HG02852 (cell line): Measurements from ENCODE around the gene TMEM161A.
"Not testable (repeated sequence)": the region's sequence is repeated elsewhere in the genome, so short reads cannot be mapped to it uniquely, and the experiment has no call there.

Source experiments
- ATAC-seq: cut with Tn5 transposase; IDR thresholded peaks from one replicate; pipeline ENCODE4 v1.9.1; 2021; ENCODE audit warnings: mild to moderate bottlenecking, moderate library complexity; ENCODE audit not compliant: unreplicated experiment

TMEM161A gene

DNA sequence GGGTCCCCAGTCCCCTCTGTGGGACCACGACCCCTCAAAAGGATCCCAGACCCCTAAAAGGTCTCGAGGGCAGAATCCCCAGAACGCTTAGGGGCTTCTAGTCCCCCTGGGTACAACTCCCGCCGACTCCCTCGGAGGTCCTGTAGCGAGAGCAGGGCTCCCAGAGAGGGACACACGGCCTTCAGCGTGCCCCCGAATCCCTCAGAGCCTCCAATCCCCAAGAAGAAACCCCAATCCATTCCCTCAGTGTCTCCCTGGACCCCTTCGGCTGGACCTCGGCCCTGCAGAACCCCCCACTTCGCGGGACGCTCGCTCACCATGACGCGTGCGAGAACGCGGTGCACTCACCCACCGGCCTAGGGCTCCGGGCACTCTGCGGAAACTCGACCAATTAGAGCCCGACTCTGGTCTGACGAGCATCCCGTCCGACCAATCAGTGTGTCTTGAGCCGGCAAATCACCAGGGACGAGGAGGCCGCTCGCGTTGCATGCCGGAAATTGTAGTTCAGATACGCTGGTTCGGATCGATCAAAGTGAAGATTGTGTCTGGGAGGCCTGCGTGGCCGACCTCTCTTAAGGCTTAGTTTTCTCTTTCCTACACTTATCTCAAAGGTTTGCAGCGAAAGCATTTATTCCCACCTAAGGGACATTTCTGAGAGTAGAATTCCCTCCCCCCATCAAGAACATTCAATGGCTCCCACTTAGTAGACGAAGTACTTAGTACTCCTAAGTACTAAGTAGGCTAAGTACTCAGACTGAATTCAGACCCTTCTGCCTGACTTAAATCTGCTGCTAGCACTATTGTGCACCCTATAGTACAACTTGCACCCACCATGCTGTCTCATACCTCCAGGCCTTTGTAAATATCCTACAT lies at the start of gene TMEM161A:
TMEM161A (minus strand) TSS at position 370 of the 873 bp plus-strand sequence; CDS start at position 320, 50 bp downstream.
- peak; percentile 97 for ATAC-seq

DNA sequence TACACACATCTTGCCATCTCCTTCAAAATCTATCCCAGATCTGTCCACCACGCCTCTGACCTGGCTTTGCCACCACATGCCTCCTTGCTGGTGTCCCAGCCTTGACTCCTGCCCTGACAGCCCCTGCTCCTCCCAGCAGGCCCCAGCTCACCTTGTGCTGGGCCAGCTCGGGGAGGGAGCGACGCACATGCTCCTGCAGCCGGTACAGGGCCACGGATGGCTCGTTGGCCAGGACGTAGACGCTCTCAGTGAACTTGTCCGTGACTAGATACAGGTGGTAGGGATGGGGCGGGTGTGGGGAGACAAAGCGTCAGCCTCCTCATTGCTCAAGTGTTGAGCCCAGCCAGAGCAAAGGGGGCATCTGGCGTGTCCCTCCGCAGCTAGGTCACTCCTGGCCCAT lies 48.5 kb upstream of the TMEM161A start:
- ATAC-seq, result no peak

DNA sequence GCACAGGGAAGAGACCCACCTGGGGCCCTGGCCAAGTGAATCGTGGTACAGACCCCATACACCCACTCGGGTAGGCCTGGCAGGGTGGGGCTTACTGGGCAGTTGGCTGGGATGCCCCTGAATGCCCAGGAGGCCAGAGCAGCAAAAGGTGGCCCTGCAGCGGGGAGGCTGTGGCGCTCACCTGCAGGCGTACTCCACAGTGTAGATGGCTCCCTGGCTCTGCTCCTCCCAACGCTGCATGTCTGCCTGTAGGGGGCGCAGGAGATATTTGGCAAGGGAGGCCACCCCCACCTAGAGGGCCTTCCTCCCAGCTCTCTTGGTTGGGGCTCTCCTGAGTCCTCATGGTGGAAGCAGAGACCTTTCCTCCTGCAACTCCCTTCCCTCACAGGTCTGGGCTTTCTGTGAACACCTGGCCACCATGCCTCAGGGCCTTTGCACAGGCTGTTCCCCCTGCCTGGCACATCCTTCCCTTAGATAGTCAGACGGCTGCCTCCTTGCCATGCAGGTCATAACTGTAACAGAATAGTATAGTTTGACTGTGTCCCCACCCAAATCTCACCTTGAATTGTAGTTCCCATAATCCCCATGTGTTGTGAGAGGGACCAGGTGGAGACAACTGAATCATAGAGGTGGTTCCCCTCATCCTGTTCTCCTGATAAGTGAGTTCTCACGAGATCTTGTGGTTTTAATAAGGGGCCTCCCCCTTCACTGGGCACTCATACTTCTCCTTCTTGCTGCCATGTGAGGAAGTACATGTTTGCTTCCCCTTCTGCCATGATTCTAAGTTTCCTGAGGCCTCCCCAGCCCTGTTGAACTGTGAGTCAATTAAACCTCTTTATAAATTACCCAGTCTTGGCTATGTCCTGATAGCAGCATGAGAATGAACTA lies 47.8 kb upstream of the TMEM161A start:
- ATAC-seq, result no peak

DNA sequence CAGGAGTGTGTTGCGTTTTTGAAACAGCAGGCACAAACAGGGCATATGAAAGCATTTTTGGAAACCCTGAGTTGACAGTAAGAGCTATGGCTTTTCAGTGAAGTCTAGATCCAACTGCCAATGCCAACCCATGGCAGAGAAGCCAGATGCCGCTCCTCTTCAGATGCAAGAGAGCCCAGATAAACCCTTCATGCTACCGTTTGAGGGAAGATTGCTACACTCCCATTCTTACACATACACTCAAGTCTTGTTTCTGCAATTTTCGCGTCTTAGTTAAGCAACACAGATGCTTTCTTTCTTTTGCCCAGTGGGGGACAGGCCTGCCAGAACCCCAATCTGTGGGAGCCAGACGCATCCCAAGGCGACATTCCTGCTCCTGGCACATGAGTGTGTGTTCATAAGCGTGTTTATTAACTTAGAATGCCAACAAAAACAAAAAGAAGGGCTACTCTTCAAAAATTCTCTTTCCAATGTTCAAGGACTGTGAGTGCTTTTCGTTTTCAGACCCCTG lies 43.3 kb upstream of the TMEM161A start:
- no peak for ATAC-seq

DNA sequence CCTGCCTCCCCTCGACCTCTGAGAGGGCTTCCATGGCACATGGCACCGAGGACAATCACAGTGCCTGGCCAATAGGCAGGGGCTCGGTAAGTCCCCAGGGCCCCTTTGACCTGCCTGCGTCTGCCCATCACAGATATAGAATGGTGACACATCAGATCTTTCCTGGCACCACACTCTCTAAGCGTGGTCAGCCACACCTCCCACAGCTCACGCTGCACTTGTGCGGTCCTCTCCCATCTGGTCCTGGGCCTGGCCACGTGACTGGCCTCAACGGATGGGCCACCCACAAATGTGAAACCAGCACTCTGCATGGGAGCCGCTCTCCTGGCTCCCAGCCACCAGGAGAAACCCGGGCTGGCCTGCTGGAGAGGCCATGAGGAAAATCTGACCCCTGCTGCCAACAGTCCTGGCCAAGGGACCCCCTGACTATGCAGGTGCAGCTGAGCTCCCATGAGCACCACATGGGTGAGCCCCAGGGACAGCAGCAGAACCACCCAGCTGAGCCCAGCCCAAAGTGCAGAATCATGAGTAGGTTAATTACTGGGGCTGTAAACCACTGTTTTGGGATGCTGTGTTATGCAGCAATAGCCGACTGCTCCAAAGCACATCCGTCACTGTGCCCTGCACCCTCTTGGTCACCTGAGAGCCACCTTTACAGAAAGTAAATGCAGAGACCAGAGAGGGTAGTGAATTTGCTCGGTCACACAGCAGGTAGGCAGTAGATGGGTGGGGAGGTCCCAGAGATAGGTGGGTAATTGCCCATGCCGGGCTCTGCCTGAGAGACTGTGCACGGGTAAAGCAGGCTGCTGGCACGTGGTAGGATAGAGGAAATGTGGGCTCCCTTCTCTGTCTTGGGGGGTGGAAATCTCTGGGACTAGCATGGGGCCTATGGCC lies 41.5 kb upstream of the TMEM161A start:
- ATAC-seq, result no peak

DNA sequence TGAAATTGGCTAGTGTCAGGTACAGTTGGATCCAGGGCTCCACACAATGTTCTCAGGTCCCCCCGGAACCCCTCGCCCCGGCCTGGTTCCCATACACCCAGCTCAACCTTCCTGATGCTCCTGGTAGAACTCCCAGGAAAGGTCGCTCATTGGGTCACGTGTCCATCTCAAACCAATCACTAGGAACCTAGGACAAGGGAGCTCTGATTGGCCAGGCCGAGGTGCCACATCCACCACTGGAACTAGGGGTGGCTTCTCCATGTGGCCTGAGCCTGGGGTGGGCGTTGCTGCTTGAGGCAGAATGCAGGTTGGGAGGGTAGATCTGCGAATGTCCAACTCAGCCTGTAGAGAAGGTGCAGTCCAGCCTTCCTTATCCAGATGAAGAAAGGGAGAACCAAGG lies 38.7 kb upstream of the TMEM161A start:
- ATAC-seq, result no peak

DNA sequence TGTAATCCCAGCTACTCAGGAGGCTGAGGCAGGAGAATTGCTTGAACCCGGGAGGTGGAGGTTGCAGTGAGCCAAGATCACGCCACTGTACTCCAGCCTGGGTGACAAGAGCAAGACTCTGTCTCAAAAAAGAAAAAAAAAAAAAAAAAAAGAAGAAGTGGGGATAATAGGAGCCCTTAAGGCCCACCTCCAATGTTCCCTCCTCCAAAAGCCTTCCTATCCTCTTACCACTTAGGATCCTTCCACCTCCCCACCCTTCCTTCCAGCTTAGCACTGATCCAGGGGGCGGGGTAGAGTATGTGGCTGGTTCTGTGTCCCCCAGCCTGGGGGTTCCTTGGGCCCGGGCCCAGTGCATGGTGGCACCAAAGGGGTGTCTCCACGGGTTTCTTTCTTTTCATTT lies 35.0 kb upstream of the TMEM161A start:
- ATAC-seq, result not testable (repeated sequence)

DNA sequence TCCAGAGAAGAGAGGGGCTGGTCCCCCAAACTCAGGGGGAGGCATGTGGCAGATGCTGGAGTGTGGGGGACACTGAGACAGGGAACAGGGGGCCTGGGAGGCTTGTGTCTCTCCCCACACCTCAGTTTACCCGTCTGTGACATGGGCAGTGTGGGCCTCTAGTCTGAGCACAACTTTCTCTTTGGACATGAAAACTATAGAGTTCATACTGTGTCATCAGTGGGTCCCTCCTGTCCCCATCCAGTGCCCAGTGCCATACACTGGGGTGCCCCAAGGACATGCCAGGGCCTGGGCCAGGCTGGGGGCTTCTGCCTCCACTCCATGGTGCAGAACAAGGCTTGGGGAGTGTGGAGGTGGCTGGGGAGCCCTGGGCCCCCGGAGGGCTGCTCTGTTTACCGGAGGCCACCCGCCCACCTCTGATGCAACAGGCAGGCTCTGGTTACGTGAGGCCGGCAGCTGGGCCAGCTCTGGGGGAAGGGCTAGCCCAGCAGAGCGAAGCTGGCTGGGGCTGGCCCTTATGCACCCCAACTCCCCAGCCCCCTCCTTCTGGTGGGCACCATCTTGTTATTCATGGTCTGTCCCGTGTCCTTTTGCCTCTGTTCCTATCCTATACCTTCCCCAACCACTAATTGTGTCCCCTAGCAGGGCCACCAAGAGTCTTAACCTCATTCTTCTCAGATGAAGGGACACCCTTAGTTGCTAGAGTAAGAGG lies 33.7 kb upstream of the TMEM161A start:
- no peak for ATAC-seq

DNA sequence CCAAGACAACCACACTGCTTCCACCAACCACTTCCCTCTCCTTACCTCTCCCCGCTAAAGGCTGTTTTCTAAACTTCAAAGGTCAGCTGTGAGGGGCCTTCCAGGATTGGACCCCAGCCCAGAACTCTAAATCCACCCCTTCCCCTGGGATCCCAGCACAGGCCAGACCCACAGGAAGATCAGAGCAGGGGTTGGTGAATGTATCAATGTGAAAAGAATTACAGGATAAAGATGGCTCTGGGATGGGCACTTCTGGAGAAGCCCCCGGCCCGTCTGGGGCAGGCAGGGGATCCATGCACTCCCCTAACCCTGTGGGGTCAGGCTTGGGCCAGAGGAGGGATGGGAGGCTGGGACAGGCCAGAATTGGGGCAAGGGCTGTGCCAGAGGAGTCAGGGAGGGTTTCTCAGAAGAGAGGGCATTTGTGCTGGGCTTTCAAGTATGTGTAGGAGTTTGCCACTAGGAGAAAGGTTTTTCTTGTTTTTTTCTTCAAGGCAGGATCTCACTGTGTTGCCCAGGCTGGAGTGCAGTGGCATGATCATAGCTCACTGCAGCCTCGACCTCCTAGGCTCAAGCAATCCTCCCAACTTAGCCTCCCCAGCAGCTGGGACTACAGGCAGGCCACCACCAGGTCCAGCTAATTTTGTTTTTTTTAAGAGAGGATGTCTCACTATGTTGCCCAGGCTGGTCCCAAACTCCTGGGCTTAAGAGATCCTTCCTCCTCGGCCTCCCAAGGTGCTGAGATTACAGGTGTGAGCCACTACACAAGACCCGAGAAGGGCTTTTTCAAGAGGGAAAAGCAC lies 32.8 kb upstream of the TMEM161A start:
- ATAC-seq, result no peak

DNA sequence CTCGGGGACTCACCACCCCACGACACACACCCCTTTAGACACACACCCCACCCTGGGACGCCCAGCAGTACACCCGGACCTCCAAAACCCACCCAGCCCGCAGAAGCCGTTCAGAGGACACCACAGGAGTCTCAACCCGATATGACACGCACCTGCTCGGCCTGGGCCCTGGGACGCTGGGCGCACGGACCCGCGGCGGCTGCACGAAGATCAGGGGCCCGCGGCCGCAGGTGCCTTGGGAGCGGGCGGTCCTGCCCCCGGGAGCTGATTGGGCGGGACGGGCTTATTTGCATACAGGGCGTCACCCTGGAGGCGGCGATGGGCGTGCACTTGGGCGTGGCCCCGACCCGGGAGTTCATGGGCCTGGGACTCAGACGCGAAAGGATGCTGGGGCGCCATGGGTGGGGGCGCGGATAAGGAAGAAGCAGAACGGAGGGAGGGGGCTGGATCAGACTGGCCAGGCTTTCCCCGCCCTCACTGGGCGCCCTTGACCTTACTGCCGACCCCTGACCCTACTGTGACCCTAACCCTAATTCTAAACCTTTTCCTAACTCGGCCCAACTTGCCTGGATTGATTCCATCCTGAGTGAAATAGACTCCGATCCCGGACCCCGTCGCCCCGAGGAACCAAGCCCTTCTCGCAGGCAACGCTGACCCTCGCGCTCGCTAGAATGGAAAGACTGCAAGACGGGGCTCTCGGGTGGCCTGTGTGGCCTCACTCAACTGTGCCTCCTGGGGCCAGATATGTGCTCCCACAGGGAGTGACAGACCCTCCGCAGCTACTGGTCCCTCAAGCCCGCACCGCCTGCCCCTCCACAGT lies 32.0 kb upstream of the TMEM161A start, which contains the start of gene MEF2B:
MEF2B (minus strand) TSS at position 211 of the 820 bp plus-strand sequence. CDS start 19,528 bp downstream, outside the sequence.
- ATAC-seq, result peak; percentile 68

DNA sequence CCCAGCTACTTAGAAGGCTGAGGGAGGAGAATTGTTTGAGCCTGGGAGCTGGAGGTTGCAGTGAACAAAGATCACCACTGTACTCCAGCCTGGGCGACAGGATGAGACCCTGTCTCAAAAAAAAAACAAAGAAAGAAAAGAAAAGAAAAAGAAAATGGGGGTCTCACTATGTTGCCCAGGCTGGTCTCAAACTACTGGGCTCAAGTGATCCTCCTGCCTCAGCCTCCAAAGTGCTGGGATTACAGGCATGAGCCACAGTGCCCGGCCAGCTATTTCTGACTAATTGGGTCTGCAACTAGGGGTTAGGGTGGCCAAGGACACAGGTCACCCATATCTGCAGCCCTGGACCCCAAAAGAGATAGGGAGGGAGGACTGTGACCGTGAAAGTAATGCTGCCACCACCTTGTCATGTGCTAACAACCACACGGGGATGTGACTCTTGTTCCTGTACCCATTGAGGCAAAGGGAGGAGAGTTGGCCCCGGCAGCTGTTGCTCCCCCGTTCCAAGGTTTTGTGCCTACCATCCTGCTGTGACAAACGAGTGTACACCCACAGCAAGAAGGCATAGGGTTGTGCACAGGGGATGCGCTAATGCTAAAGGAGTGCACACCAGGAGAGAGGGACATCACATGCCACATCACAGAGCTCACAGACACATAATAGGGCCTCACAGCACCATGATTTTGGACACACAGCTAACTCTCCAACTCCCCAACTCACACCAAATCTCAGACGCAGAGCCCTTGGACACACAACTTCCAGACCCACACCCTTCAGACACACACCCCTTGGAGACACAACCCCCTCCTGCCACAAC lies 31.2 kb upstream of the TMEM161A start:
- peak; percentile 8 for ATAC-seq

DNA sequence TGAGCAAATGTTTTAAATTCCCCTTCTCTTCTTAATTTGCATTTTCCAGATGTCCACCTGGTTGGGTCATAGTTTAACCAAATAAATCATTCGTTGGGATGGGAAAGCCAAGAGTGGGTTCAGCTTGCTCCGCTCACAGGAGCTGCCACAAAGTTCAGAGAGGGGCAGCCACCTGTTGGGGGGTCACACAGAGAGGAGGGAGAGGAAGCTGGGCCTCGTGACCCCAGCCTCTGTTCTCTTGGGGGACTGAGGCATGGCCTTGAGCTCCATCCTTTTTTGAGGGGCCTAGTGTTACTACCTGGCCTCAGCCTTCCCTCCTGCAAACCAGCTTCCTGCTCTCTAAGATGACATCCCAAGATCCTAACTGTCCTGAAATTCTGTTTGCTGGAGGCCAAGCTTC lies 29.3 kb upstream of the TMEM161A start:
- no peak for ATAC-seq

DNA sequence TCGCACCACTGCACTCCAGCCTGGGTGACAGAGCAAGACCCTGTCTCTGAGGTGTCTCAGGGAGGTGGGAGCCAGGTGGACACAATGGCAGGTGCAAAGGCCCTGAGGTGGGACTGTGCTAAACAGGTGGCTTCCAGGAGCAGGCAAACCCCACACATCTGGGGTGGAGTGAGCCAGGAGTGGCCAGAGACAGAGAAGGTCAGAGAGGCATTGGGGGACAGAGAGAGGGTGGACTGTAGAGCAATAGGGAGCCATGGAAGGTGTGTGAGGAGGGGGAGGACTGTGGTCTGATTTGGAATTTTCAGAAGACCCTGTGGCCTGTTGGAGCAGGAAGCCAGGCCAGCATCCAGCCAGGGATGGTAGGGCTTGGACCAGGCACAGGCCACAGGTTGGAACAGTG lies 27.1 kb upstream of the TMEM161A start:
- no peak for ATAC-seq

DNA sequence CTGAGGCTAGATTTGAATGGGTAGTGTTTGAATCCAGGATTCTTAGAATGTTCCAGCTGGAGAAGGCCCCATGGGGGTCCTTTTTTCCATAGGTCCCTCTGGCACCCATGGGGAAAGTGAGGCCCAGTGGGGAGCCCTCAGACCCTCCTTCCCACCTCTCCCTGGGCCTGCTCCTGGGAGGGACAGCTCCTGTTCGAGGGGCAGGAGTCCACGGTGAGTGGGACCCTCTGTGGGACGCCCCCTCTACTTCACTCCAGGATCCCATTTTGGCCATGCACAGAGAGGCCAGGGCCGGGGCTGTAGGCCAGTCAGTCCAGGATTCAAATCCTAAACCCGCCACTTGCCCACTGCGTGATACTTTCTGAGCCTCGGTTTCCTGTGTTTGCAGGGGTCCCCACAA lies 24.2 kb upstream of the TMEM161A start:
- ATAC-seq, result no peak

DNA sequence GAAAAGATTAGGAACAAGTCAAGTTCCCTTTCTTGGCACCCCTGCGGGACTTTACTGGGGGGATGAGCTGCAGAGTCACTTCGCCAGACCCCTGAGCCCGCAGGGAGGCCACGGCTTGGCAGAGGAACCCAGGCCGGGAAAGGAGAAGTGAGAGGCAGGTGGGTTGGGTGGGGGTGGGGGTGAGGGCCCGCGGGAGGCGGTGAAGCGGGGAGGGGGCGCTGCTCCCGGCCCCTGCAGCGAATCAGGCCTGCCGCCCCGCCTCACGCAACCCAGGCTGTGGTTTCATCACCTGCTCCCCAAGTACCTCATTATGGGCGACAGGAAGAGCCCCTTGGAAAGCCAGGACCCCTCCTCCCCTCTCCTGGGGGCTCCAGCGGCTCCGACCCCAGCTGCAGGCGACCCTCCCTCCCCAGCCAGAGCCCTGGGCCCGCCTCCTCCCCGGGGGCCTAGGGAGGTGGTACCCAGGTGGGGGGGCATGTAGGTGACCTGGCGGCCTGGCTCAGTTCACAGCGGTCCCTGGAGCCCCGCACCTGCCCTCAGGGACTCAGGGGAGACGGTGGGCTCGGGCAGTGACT lies 22.3 kb upstream of the TMEM161A start:
- ATAC-seq, result no peak

DNA sequence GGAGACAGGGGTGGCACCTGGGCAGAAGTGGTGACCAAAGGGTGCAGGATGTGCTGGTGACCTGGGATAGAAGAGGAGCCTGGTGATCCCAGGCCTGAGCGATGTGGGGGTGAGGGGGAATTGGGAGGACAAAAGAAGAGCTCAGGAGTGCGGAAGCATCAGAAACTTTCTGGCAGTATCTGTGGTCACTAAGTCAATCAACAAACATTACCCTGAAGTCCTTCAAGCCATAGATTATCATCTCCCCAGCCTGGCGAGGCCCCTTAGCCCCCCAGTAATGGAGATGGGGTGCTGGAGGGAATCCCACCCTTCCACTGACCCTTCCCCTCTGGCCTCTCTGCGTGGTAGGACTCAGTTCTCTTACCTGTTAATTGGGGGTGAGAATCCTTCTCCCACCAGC lies 21.3 kb upstream of the TMEM161A start:
- no peak for ATAC-seq

DNA sequence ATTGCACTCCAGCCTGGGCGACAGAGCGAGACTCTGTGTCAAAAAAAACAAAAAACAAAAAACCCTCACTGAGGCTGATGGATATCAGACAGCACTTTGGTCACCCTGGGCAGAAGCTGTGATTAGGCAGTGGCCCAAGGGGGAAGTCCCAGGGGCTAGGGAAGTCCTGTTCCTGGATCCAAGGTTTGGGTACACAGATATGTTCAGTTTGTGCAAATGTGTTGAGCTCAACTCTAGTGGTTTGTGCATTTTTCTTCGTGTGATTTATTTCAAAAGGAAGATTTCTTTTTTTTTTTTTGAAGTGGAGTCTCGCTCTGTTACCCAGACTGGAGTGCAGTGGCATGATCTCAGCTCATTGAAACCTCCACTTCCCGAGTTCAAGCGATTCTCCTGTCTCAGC lies 19.5 kb upstream of the TMEM161A start:
- no peak for ATAC-seq
